ENCODE data around the gene TMEM200B. TPM values are rescaled to one million over a fixed set of nuclear protein-coding genes. Genes with fewer than 3 reads are reported as not detected.

TMEM200B gene
- total and polyA plus RNA-seq, 2 donors (not counting 1 experiment from before 2014, with no cell fraction given) = not detected

DNA sequence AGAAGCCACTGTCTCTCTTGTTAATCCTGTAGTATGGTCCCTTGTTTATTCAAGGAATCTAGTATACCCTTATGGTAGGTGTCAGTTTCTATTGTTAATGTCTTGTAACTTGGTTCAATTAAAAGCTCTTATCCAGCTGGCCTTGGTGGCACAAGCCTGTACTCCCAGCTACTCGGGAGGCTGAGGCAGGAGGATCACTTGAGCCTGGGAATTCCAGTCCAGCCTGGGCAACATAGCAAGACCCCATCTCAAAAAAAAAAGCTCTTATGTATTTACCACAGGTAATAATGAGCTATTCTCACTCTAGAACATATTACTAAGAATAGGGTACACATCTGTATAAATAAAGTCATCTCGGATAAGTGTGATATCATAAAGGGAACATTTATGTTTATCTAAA, 46.5 kb downstream of the TMEM200B start:
- no peak overlapping the region for H3K27ac Mint-ChIP-seq
- H3K4me3 Mint-ChIP-seq = no peak overlapping the region
- no peaks in the 10 kb centered on the region for H3K27me3 Mint-ChIP-seq
- no peak for TF ChIP-seq EZH2 (IDR thresholded peaks at IDR 0.05; ENCODE audit: borderline replicate concordance, insufficient read depth, low read depth, low read length, poor library complexity, severe bottlenecking)
- TF ChIP-seq, protein P1, sequence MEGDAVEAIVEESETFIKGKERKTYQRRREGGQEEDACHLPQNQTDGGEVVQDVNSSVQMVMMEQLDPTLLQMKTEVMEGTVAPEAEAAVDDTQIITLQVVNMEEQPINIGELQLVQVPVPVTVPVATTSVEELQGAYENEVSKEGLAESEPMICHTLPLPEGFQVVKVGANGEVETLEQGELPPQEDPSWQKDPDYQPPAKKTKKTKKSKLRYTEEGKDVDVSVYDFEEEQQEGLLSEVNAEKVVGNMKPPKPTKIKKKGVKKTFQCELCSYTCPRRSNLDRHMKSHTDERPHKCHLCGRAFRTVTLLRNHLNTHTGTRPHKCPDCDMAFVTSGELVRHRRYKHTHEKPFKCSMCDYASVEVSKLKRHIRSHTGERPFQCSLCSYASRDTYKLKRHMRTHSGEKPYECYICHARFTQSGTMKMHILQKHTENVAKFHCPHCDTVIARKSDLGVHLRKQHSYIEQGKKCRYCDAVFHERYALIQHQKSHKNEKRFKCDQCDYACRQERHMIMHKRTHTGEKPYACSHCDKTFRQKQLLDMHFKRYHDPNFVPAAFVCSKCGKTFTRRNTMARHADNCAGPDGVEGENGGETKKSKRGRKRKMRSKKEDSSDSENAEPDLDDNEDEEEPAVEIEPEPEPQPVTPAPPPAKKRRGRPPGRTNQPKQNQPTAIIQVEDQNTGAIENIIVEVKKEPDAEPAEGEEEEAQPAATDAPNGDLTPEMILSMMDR (IDR thresholded peaks at IDR 0.05) = no peak
- no CpG with 5 or more reads among the region's 2 CpGs for WGBS (ENCODE audit: insufficient coverage)
- CTCF ChIA-PET = no interaction called here
- H3K4me1 Mint-ChIP-seq = no peaks in the 10 kb centered on the region
- no peaks in the 10 kb centered on the region for H3K79me2 ChIP-seq (ENCODE audit: control insufficient read depth, insufficient read depth, low read length)
- POLR2A ChIA-PET = no interaction called here
- no peaks in the 10 kb centered on the region for H3K4me1 ChIP-seq (ENCODE audit: control insufficient read depth in 2 of 2, insufficient read depth in 2 of 2, low read length in 2 of 2)
- H3K9ac ChIP-seq (ENCODE audit: low read length) = no peak overlapping the region
- no peak overlapping the region for H3K27ac ChIP-seq (ENCODE audit: low read length in 2 of 2)
- no peaks in the 10 kb centered on the region for H3K27me3 ChIP-seq (replicated peaks in 1 of 4; ENCODE audit: control extremely low read depth in 1 of 4, control insufficient read depth in 3 of 4, insufficient read depth in 4 of 4, low read length in 3 of 4)
- no peak overlapping the region for H2AFZ ChIP-seq (ENCODE audit: insufficient read depth, low read depth, low read length, poor library complexity, severe bottlenecking)
- DNase-seq (no peak), ATAC-seq (ENCODE audit: low read depth) (no peak)
- intact Hi-C loops (cut with micrococcal nuclease) = no loop called here
- no peaks in the 10 kb centered on the region for H3K9me3 Mint-ChIP-seq (ENCODE audit: insufficient read depth)
- no peaks in the 10 kb centered on the region for H4K20me1 ChIP-seq (ENCODE audit: control insufficient read depth, insufficient read depth, low read length, poor library complexity, severe bottlenecking)
- H3K4me2 ChIP-seq (replicated peaks; ENCODE audit: low read depth, low read length, poor library complexity, severe bottlenecking) = no peak overlapping the region
- no peak overlapping the region for H3K4me3 ChIP-seq (ENCODE audit: control extremely low read depth in 1 of 5, extremely low read depth in 1 of 5, insufficient read depth in 1 of 5, low read depth in 2 of 5, low read length in 4 of 5)
- H3K36me3 ChIP-seq (replicated peaks in 1 of 2; ENCODE audit: control extremely low read depth in 1 of 2, control insufficient read depth in 1 of 2, extremely low read depth in 1 of 2, insufficient read depth in 2 of 2, low read length in 1 of 2) = peaks cover 8 to 19% of the 10 kb centered on the region in 2 experiments
- no peaks in the 10 kb centered on the region for H3K9me3 ChIP-seq (ENCODE audit: control extremely low read depth in 1 of 3, control insufficient read depth in 2 of 3, insufficient read depth in 1 of 3, low read length in 2 of 3)

Small RNA genes lying within 50 kb of the gene (small RNA-seq; reads per million reads assigned to genes)
- not detected for gene RF02271 (ENCODE audit: insufficient read length, low read depth, low replicate concordance)

Other genes starting within 250 kb of the TMEM200B start
- 186 and 203 TPM in 2 replicates for gene EPB41, start 209.3 kb downstream of the TMEM200B start, total RNA-seq
- 44.8 and 45.8 TPM in 2 replicates for gene EPB41, start 209.3 kb downstream of the TMEM200B start, polyA plus RNA-seq
- 93.5 and 100 TPM in 2 replicates for gene SRSF4, start 58.0 kb upstream of the TMEM200B start, total RNA-seq
- 48.4 and 115 TPM in 2 replicates for gene SRSF4, start 58.0 kb upstream of the TMEM200B start, polyA plus RNA-seq
- 14.0 and 15.9 TPM in 2 replicates for gene MECR, start 107.0 kb upstream of the TMEM200B start, total RNA-seq
- gene MECR, start 107.0 kb upstream of the TMEM200B start, polyA plus RNA-seq = 16.1 and 16.2 TPM in 2 replicates
- gene PTPRU, start 112.6 kb upstream of the TMEM200B start, total RNA-seq = 0.15 and 0.25 TPM in 2 replicates
- 0.10 and 0.78 TPM in 2 replicates for gene PTPRU, start 112.6 kb upstream of the TMEM200B start, polyA plus RNA-seq

All from B cell (primary cell).